ENCODE measurements around the gene CAMTA1. TPM values are rescaled to one million over a fixed set of nuclear protein-coding genes. Genes with fewer than 3 reads are reported as not detected.

CAMTA1 gene
- polyA plus RNA-seq, 3 donors = 82.3 to 84.7 (median 83.6) TPM

GRCh38 chr1:7745783-7746182, 960.5 kb downstream of the CAMTA1 start:
- no peak for DNase-seq (ENCODE audit: low read depth in 3 of 3, low spot score in 2 of 3)

- DNase-seq (ENCODE audit: low read depth in 3 of 3, low spot score in 2 of 3) = no peak
These were observed 962.4 kb downstream of the CAMTA1 start for GRCh38 chr1:7747605-7748004.

DNA sequence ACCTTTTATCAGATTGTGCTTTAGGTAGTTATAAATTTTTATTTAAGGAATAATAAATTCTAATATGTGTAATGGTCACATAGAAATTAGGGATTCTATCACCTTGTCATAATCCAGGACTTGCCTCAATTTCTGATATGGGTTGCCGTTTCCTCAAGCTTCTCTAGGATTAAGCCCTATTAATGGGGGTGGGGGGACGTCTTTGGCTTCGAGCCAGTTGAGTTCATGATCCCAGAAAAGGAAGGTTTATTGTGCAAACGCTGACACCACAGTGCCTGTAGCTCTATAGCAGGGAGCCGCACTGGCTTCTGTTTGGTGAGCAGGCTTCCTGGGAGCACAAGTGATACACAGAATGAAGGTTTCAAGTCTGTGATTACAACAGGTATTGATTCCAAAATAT, 963.9 kb downstream of the CAMTA1 start:
- no peak for DNase-seq (ENCODE audit: low read depth in 3 of 3, low spot score in 2 of 3)

GRCh38 chr1:7751174-7751573, 965.9 kb downstream of the CAMTA1 start:
- DNase-seq (ENCODE audit: low read depth in 3 of 3, low spot score in 2 of 3) = no peak

GRCh38 chr1:7752512-7753417, 967.5 kb downstream of the CAMTA1 start:
- peak; percentile 76 to 79 (median 78) for DNase-seq (ENCODE audit: low read depth in 3 of 3, low spot score in 2 of 3)

- DNase-seq (ENCODE audit: low read depth in 3 of 3, low spot score in 2 of 3) = no peak
These were observed 968.4 kb downstream of the CAMTA1 start for GRCh38 chr1:7753641-7754040.

- DNase-seq (ENCODE audit: low read depth in 3 of 3, low spot score in 2 of 3) = no peak
These were observed 969.0 kb downstream of the CAMTA1 start for GRCh38 chr1:7754234-7754633.

GRCh38 chr1:7755448-7755847, 970.2 kb downstream of the CAMTA1 start:
- no peak for DNase-seq (ENCODE audit: low read depth in 3 of 3, low spot score in 2 of 3)

DNA sequence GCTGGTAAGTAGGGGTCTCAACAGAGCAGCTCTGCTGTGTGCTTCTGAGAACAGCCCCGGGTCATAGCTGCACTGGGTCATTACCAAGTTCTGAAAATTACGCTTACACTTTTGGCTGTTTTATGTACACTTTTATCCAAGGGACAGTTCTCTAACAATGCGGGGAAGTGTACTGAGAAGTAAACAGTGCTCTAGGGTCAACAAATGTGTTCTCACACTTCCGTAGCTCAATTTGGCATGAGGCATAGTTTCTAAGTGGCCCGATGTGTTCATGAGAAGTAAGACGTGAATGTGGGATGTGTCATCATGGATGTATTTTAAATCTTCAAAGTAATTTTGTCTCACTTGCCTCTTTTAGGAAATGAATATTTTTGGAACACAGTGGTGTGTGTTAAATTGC, 975.0 kb downstream of the CAMTA1 start:
- DNase-seq (ENCODE audit: low read depth in 3 of 3, low spot score in 2 of 3) = no peak

GRCh38 chr1:7761103-7761502, 975.8 kb downstream of the CAMTA1 start:
- DNase-seq (ENCODE audit: low read depth in 3 of 3, low spot score in 2 of 3) = no peak

DNA sequence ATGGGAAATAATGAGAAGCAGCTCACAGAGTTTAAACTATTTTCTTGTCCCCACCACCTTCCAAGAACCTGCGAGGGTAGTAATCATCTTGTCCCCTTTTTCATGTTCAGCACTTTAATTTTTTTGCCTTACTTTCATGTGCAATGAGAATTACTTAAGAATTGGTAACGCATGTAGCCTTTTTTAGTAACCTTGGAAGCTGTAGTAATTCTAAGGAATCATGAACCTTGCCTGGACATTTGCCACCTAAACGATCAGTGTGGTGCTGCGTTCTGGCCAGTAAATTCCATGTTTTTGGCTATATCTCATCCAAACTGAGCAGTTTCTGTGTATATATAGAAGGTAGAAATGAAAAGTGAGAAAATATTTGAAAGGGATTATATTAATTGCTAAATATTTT, 981.9 kb downstream of the CAMTA1 start:
- no peak for DNase-seq (ENCODE audit: low read depth in 3 of 3, low spot score in 2 of 3)

DNA sequence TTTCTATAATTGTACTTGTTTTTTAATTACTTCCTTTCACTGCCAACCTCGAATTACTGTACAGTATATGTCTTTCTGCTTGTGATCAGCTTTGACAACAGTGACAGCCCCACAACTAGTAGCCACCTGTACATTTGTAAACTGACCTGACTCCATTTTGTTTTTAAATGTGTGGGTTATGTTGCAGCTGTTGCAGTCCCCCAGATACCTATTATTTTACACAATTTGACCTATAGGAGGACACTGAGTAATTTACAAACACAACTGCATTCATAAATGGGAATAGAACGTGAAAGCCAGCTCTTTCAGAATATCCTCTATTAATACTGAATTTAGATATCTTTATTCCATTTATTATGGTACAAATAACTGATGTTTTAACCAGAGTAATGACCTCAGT, 983.3 kb downstream of the CAMTA1 start:
- no peak for DNase-seq (ENCODE audit: low read depth in 3 of 3, low spot score in 2 of 3)

DNA sequence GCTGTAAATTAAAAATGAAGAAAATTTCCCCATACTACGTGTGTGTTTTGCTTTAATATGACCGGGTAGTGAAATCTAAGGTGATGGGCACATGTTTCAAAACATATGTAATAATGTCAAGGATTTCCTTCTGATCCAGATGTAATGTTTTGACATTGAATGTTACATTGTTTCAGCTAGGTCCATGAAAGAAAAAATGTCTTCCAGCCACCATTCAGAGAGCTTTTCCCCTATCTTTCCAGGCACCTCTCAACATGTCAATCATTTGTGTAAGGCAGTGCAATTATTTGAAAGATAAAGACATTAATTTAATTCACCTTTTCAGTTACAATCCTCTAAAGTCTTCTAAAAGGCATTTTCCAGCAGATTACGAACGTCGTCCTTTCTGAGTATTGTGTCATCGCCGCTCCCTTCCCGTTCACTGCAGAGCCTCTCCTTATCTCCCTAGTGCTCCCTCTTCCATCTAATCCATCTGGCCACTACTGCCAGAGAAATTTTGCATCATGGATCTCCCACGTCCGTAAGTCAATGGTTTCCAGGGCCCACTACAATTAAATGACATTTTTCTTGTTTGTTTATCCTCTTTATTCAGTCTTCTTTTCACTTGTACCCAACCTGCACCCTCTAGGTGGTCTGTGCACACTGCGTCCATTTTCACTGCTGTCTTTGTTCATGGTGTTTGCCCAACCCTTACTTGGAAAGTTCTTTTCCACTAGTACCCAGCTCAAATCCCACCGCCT, 984.6 kb downstream of the CAMTA1 start:
- DNase-seq (ENCODE audit: low read depth in 3 of 3, low spot score in 2 of 3) = no peak

- DNase-seq (ENCODE audit: low read depth in 3 of 3, low spot score in 2 of 3) = peak in 1 of 3 donors; percentile 18
These were observed 985.4 kb downstream of the CAMTA1 start for GRCh38 chr1:7770669-7770996.

DNA sequence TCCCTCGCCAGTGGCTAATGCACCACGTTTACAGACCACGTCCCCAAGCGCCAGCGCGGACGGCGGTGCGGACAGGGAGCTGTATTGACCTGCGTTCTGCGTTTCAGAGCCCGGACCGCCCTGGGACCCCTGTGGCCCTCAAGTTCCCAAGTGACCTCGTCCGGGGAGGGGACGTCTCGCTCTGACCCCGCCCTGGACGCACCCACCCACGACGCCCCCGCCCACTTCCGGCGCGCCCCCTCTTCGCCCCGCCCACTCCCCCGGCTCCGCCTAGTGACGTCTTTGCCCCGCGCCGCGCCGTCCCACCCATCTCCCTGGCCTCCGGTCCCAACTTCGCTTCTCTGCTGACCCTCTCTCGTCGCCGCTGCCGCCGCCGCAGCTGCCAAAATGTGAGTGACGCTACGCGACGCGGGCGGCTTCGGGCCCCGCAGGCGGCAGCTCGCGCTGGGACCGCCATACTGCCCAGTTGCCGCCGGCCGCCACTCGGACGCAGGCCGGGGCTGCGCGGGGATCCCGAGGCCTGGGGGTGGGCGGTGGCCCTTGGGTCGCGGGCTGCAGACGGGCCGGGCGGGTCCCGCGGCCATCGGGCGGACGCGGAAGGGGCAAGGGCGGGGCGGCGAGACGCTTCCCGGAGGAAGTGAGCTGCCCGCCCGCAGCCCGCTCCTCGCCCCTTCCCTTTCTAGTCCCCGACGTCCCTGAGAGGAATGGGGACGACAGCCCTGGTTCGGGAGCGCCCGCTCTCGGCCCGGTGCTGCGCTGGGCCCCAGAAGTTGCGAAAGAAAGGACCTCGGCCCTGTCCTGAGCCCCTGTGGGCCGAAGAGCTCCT, 986.0 kb downstream of the CAMTA1 start, which contains the start of gene VAMP3:
Gene VAMP3 (plus strand): TSS at position 300 of the 826 bp plus-strand sequence. CDS start 88 bp downstream, at position 388.
- DNase-seq (ENCODE audit: low read depth in 3 of 3, low spot score in 2 of 3) = peak; percentile 33 to 61 (median 56)

- DNase-seq (ENCODE audit: low read depth in 3 of 3, low spot score in 2 of 3) = no peak
These were observed 986.6 kb downstream of the CAMTA1 start for GRCh38 chr1:7771823-7772299.

DNA sequence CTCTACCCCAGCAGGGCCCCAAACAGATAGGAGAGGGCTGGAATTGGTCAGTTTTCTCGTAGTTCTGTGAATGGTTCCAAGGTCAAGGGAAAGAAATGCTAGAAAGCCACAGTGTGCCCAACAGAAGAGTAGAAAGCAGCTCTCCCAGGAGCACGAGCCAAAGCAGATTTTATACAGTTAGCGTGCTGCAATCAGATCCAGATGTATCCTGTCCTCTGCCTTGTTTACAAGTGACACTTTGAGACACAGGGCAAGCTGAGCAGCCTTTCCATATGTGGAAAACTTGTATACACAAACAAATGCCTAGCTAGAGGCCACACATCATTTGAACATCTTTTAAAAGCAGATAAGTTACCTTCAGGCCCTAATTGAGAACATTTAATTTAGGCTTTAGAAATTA, 992.3 kb downstream of the CAMTA1 start:
- no peak for DNase-seq (ENCODE audit: low read depth in 3 of 3, low spot score in 2 of 3)

- DNase-seq (ENCODE audit: low read depth in 3 of 3, low spot score in 2 of 3) = no peak
These were observed 992.9 kb downstream of the CAMTA1 start for GRCh38 chr1:7778133-7778628.

DNA sequence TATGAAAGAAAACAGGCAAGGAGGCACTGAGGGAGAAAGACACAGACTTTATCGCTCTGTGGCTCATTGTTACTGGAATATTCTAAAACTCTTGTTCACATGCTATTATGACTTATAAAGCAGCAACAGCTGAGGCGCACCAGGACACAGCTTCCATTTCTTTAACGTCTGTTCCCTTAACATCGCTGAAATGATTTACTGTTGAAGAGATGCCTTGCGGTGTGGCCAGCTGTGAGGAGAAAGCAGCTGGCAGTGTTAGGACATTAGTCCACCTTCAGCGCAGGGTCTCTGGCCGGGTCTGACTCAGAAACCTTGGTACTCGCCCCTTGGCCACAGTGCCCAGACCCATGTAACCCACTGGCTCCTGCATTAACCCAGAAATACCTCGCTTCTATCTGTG, 995.7 kb downstream of the CAMTA1 start:
- DNase-seq (ENCODE audit: low read depth in 3 of 3, low spot score in 2 of 3) = no peak

GRCh38 chr1:7781501-7781900, 996.2 kb downstream of the CAMTA1 start:
- DNase-seq (ENCODE audit: low read depth in 3 of 3, low spot score in 2 of 3) = no peak
